CD4-positive, alpha-beta T cell treated with Interleukin-15 for 4 hours (primary cell): ENCODE data around the gene CPEB4.

Experiments
- DNase-seq: peaks from one replicate; pipeline ENCODE4 v3.0.0-alpha.2; 2020; ENCODE audit warnings: low spot score

Gene CPEB4

GRCh38 chr5:173913686-173914321, 25.7 kb downstream of the CPEB4 start:
- no peak for DNase-seq

GRCh38 chr5:173915310-173916014, 27.3 kb downstream of the CPEB4 start:
- no peak for DNase-seq

- no peak for DNase-seq
These were observed 28.1 kb downstream of the CPEB4 start for GRCh38 chr5:173916233-173916632.

GRCh38 chr5:173917788-173918786, 29.9 kb downstream of the CPEB4 start:
- peak; percentile 73 for DNase-seq

- DNase-seq: no peak
These were observed 31.3 kb downstream of the CPEB4 start for GRCh38 chr5:173919443-173919842.

- no peak for DNase-seq
These were observed 32.0 kb downstream of the CPEB4 start for GRCh38 chr5:173920024-173920753.

- DNase-seq: no peak
These were observed 32.9 kb downstream of the CPEB4 start for GRCh38 chr5:173920866-173921555.

GRCh38 chr5:173922527-173922926, 34.4 kb downstream of the CPEB4 start:
- DNase-seq: no peak

- DNase-seq: no peak
These were observed 35.3 kb downstream of the CPEB4 start for GRCh38 chr5:173923218-173924095.

- no peak for DNase-seq
These were observed 36.8 kb downstream of the CPEB4 start for GRCh38 chr5:173924899-173925298.

GRCh38 chr5:173925449-173926071, 37.4 kb downstream of the CPEB4 start:
- DNase-seq: peak; percentile 48

- DNase-seq: no peak
These were observed 38.2 kb downstream of the CPEB4 start for GRCh38 chr5:173926359-173926758.

GRCh38 chr5:173928871-173929574, 40.9 kb downstream of the CPEB4 start:
- no peak for DNase-seq

GRCh38 chr5:173932695-173933139, 44.6 kb downstream of the CPEB4 start:
- DNase-seq: no peak

GRCh38 chr5:173933901-173934300, 45.8 kb downstream of the CPEB4 start:
- no peak for DNase-seq

GRCh38 chr5:173935396-173935795, 47.2 kb downstream of the CPEB4 start:
- no peak for DNase-seq

GRCh38 chr5:173940269-173940668, 52.1 kb downstream of the CPEB4 start:
- no peak for DNase-seq

- no peak for DNase-seq
These were observed 53.0 kb downstream of the CPEB4 start for GRCh38 chr5:173941102-173941501.
